ENCODE measurements around the gene HIC2.
A peak's percentile ranks its signal among the peaks of the same experiment; 100 is the strongest.
"Not testable (repeated sequence)": the region's sequence is repeated elsewhere in the genome, so short reads cannot be mapped to it uniquely, and the experiment has no call there.

HIC2 gene

DNA sequence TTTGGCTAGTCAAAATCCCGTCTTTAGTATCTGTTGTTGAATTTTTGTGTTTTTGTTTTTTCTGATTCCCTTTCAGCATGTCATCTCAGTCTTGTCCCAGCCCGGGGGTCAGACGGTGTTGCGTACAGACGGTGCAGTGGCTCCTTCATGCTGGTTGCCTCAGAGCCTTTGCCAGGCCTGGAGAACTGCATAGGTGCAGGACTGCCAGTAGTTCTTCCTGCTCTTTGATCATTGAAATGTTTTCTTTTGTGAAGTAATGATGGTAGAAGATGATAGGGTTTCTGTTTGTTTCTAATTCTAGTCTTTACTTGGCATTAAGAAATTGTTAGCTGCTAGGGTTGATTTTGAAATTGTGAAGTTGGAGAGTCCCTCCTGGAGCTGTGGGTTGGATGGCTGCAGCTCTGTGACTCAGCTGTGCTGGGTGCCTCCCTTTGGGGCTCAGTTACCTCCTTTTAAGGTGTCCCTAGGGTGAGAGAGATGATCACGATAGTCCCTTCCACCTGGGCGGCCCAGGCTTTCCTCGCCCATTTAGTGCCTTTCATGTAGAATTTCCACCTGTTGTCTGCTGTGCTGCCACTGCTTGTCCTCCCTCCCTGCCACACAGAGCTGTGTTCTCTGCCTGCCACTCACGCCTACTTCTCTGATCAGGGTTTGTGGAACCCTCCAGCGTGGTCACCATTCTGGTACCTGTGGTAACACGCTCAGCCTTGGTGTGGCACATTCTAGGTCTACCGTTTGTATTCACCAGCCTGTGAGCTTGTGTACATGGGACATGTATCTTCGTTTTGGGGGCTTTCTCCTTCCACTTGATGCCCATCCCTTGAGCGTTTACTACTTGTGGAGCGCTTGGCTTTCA, 17.4 kb downstream of the HIC2 start:
- not testable (repeated sequence) for DNase-seq (ENCODE audit: low spot score)

DNA sequence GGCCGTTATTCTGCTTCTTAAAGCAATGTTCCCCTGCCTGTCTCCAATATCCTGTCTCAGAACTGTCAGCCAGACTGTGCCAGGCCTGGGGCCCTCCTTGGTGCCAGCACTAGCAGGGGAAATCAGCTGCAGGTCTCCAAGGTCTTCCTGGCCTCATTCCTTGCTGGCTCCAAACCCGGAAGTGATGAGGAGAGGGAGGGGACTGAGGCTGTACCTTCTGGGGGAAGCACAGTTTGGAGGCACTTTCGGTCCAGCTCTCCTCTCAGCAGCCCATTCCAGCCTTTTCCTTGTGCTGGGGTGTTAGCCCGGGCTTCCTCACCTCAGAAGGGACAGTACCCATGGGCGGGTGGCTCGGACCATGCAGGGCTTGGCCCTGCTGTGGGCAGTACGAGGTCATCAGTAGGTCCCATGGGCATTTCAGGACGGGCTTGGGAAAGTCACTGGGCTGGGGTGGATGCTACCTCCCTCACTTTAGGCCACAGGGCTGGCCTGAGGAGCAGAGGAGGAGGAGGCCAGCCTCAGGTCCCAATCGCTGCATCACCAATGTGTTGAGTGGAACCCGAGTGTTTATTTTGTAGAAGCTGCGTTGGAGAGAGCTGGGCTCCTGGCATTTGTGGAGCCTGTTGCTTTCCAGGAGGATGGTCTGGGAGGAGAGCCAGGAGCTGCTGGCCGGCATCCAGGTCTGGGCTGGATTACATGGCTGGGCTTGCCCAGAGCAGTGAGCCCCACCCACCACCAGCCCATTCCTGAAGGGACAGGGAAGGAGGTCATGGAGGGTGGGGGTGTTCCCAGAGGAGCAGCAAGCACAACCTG, 19.0 kb downstream of the HIC2 start:
- not testable (repeated sequence) for DNase-seq (ENCODE audit: low spot score)

DNA sequence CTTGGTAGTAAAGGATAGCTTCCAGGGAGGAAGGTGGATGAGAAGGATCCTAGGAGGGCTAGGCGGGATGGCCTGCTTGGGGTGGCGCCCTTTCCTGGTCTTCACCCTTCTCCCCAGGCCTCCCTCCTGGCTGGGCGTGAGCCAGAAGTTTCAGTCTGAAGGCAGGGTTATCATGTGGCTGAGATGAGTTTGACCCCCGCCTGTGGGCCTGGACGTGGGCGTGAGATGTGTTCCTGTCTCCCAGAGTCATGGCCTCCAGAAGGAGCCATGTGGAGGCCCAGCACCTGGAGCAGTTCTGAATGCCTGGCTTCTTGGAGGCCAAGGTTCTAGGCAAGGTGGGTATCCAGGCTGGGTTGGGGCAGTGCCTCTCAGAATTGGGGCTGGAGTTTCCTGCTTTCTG, 20.8 kb downstream of the HIC2 start:
- not testable (repeated sequence) for DNase-seq (ENCODE audit: low spot score)

DNA sequence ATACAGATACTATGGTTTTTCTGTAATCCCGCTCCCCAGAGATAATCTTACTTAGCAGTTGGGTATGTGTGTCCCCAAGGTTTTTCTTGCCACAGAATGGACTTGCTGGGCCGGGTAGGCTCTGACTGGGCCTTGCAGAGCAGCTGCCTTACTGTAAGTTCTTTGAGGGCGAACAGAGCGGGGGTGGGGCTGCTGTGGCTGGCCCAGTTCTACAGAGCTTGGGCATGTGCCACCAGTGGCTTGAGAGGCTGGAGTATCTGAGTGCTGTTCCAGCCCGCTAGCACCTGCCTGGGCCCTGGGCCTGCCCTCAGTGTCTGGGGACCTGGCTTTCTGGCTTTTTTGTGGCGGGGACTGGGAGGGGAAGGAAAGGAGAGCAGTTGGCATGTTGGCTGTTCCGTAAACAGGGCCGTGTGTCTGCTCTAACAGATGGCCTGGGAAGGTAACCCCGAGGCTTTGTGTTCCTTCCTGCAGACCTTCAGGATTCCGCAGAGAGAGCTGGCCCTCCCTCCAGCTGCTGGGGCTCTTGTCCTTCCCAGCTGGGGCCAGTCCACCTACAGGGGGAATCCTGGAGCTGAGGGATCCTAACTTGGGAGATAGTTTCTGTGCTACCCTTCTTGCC, 23.0 kb downstream of the HIC2 start:
- DNase-seq (ENCODE audit: low spot score): not testable (repeated sequence)

DNA sequence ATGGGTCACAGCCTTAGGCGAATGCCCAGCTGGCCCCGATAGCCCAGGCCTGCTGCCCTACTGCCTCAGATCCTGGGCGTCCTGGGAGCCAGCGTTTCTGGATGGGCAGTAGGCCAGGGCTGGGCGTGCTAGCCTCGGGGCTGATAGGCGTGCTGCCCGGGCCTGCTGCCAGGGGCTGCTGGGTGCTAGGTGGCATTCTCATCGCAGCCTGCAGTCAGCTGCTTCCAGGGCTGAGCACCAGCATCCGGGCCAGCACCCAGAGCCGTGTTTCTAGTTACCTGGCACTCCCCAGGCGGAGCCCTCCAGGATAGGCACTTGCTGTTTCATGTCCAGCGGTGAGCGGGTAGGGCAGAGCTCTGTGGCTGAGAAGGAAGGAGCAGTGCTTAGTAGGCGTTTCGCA, 23.5 kb downstream of the HIC2 start:
- DNase-seq (ENCODE audit: low spot score): not testable (repeated sequence)

DNA sequence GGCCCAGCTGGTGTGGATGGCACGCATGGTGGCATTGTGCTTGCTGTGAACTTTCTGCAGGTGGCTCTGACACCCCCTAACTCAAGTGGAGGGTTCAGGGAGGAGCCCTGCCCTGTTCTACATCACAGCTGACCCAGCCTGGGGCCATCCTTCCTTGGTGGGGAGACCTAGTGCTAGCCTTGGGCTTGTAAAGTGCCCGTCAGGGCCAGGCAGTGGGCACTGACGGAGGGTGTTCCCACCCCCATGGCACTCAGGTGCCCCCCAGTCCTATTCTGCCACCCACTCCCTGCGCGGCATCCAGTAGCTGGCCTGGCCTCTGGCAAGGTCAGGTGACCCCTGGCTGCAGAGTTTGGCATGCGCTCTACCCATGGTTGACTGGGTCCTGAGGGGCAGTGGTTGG, 24.0 kb downstream of the HIC2 start:
- DNase-seq (ENCODE audit: low spot score): not testable (repeated sequence)

DNA sequence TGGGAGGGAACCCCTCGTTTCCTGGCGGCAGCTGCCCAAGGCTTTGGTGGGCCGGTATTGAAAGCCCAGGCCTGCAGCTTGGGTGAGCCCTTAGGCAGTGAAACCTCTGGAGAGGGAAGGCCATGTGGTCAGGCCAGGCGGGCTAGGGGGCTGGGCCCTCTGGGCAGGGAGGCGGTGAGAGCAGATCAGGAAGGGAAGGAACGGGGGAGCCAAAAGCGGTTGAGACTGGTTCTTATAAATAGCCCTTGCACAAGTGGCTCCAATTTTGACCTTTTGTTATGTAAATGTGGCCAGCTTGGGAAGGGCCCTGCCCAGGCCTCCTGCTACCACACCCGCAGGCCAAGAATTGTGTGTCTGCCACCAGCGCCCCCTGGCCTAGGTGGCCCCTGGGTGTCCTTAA, 25.0 kb downstream of the HIC2 start:
- not testable (repeated sequence) for DNase-seq (ENCODE audit: low spot score)

DNA sequence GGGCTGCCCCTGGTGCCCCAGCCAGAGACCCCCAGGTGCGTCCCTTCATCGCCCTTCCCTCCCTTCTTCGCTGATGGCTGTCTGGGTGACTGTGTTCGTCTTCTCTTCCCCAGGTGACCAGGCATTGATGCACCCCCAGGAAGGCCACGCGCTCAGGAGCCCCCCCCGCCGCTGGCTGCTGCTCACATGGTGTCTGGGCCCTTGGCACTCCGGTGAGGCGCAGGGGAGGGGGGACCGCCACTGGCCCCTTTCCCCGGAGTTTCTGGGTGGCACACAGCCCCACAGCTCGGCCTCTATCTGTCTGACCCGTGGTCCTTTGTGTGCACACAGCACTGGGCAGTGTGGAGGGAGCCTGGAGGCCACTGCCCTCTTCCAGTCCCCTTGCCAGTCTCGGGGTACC, 25.5 kb downstream of the HIC2 start:
- not testable (repeated sequence) for DNase-seq (ENCODE audit: low spot score)

DNA sequence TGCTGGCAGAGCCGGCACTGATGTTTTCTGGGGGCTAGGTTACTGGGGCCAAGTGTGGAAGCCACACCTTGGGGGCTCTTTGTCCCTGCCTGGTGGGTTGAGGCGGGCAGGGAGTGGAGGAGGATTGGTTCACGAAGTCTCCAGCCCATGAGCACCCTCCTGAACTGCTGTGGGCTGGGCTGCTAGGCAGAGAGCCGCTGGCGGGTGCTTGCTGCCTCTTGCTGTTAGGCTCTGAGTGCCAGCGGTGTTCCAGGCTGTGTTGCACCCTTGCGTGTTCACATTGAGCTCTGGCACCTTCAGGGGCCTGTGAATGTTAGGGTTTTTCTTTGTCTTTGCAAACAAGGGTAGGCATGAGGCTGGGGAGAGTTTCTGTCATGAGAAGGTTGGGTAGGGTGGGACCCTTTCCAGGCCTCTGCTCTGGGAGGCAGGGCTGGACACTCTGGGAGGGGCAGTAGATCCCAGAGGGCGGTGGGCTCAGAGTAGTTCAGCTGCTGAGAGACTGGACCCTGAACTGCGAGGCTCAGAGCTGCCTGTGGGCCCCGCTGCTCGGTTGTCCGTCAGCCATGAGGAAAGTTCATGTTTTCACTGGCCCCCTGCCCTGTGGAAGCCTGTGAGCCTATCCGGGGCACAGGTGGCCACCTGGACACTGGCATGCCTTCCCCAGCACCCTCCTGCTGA, 26.0 kb downstream of the HIC2 start:
- no peak for DNase-seq (ENCODE audit: low spot score)

DNA sequence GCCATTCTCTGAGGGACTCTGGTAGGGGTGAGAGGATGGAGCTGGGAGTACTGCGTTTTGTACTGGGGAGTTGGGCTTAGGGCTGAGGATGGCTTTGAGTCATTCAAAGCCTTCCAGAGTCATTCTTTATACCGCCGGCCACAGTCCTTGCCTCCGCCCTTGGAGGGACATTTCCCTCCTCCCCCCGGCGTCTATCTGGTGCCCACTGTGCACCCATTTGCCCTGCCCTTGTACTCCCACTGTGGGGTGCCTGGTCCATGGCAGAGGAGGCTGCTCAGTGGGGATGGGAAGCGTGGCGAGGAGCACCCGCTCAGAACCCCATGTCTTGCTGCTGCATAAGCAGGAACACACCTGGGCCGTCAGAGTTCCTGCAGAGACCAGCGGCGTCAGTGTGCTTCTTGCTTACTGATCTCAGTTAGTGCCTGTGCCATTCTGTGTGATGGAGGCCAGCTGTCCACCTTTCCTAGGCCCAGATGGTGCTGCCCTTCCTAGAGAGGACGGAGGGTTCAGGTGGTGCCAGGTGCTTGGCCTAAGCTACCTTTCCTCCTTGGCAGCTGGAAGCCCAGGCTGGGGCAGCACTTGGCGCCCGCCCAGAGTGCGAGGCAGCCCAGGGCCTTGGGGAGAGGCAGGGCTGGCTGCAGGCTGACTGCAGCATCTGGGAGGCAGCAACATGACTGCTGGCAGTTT, 26.7 kb downstream of the HIC2 start:
- no peak for DNase-seq (ENCODE audit: low spot score)

DNA sequence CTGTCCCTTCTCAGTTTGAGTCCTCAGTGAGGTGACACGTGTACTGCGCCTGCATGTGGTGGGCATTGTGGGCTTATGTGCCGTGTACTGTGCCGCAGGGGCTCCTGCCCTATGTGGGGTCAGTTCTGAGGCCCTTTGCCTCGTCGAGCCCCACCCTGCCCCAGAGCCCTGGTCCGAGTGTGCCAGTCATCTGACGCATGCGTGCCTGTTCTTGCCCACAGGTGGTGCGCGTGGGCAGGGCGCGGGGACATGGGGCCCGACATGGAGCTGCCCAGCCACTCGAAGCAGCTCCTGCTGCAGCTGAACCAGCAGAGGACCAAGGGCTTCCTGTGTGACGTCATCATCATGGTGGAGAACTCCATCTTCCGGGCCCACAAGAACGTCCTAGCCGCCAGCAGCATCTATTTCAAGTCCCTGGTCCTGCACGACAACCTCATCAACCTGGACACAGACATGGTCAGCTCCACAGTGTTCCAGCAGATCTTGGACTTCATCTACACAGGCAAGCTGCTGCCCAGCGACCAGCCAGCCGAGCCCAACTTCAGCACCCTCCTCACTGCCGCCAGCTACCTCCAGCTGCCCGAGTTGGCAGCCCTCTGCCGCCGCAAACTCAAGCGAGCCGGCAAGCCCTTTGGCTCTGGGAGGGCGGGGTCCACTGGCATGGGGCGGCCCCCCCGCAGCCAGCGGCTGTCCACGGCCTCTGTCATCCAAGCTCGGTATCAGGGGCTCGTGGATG, 27.7 kb downstream of the HIC2 start:
- no peak for DNase-seq (ENCODE audit: low spot score)

DNA sequence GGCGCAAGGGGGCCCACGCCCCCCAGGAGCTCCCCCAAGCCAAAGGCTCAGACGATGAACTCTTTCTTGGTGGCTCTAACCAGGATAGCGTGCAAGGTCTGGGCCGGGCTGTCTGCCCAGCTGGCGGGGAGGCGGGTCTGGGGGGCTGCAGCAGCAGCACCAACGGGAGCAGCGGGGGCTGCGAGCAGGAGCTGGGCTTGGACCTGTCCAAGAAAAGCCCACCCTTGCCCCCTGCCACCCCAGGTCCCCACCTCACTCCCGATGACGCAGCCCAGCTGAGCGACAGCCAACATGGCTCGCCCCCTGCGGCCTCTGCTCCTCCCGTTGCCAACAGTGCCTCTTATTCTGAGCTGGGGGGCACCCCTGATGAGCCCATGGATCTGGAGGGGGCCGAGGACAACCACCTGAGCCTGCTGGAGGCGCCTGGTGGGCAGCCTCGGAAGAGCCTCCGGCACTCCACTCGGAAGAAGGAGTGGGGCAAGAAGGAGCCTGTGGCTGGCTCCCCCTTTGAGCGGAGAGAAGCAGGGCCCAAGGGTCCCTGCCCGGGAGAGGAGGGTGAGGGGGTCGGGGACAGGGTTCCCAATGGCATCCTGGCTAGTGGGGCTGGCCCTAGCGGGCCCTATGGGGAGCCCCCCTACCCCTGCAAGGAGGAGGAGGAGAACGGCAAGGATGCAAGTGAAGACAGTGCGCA, 28.4 kb downstream of the HIC2 start:
- no peak for DNase-seq (ENCODE audit: low spot score)

DNA sequence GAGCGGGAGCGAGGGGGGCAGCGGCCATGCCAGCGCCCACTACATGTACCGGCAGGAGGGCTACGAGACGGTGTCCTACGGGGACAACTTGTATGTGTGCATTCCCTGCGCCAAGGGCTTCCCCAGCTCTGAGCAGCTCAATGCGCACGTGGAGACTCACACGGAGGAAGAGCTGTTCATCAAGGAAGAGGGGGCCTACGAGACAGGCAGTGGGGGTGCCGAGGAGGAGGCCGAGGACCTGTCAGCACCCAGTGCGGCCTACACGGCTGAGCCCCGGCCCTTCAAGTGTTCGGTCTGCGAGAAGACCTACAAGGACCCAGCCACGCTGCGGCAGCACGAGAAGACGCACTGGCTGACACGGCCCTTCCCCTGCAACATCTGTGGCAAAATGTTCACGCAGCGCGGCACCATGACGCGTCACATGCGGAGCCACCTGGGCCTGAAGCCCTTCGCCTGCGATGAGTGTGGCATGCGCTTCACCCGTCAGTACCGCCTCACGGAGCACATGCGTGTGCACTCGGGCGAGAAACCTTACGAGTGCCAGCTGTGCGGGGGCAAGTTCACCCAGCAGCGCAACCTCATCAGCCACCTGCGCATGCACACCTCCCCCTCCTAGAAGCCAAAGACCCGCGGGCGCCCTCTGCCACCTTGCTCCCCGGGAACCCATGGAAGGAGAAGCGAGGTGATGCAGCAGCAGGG, 29.1 kb downstream of the HIC2 start:
- no peak for DNase-seq (ENCODE audit: low spot score)

DNA sequence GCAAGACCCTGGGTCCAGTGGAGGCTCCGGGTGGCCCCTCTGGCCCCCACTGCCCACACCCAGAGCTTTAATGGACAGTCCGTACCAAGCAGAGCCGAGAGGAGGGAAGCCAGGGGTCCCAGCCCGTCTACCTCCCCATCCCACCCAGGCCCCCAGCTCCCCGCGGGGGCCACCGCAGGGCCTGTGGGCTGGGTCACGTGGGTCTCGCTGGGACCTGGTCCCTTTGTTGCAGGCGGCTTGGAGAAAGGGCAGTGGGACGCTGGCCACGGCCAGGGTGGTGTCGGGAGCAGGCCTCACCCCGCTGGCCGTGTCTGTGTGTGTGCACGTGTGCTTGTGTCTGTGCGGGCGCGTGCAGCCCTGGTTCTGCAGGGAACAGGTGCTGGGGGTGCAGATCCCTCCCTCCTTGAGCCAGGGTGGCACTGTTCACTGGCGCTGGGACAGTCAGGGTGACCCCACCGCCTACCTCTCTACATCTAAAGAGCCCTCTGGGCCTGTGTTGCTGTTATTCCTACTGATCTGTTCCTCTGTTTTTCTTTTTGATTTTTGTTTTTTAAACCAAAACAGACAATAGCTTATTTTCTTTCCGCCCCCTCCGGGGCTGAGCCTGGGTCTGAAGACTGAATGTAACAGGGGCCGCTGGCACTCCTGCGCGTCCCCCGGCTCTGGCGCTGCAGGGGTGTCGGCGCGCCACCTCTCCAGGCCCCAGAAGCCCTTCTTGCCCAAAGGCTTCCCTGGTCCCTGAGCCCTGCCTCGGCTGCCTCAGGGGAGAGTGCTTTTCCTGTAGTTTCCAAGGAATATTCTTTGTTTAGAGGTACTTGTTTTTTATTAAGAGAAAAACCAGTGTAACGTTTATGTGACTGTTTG, 29.9 kb downstream of the HIC2 start:
- no peak for DNase-seq (ENCODE audit: low spot score)

DNA sequence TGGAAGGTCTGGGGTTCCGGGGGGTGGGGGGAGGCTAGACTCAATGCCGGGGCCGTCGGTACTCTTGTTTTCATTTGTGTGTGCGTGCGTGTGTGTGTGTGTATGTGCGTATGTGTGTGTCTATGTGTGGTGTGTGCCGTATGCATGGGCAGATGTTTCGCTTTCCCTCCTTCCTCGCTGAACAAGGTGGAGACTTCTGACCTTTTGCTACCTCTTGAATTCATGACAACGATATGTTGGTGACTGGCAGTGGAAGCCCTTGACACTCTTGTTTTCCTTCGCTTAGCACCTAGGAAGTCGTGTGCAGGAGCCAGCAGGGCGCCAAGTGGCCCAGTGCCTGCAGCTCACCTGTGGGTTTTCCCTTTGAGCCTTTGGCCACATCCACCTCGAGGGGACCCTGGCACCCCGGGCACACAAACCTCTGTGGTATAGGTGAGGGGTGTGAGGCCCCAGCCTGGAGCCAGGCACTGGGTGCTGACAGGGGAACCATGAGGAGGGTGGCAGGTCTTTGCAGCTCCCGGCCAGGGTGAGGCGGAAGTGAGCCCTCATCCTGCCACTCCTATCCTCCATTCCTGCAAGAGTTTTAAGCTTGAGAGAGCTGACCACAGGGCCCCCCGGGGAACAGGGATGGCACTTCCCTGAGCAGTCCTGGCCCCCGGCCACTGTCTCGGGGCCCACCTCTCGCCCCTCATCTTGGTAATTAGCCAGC, 30.7 kb downstream of the HIC2 start:
- peak; percentile 11 for DNase-seq (ENCODE audit: low spot score)

DNA sequence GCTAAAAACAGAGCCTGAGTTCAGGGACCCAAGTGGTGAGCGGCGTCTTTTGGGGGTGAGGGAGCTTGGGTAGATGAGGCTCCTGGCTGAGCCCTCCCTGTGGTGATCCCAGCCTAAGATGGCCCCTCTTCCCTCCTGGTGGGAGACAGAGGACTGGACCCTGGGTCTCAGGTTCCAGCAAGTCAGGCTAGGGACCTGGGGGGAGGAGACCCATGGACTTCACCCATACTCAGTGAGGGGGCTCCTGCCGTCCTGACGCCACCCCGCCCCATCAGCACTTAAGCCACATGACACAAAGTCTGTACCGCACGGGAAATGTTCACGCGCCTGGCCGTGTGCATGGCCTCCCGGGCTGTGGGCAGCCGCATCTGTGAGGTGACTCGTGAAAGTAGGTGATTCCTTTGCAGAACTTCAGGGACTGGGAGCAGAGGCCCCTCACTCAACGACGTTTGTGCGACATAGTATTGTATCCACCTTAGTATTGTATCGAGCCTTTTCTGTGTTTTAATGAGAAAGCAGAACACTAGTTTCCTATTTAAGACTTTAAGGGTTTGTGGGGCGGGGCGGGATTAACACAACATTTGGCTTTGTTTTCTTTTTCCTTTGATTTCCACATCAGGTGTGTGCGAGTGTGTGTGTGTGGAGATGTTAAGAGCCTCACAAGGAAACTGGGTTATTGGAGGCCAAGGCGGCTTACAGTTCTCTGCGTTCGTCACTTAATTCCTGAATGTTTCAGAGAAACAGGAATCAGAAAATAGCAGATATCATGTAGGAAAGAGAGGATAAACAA, 31.7 kb downstream of the HIC2 start:
- no peak for DNase-seq (ENCODE audit: low spot score)

All from activated CD4-positive, alpha-beta T cell treated with anti-CD3 and anti-CD28 coated beads, Interleukin-2, Interleukin-4, amounts not matched to agents 100 ng/mL and 50 ng/mL, durations not matched to agents 16 hours and 8 hours (primary cell).